Kidney (tissue), 14 donors: ENCODE results near the gene MYO10. TPM values are rescaled to one million over a fixed set of nuclear protein-coding genes. Genes with fewer than 3 reads are reported as not detected.

Source experiments
- DNase-seq, 5 donors: peaks; one replicate each; pipeline ENCODE4 v3.0.0-alpha.2; 2013 to 2020
- FAIRE-seq: peaks from 2 replicates; lab custom pipeline; 2012; peaks lifted over from hg19 to GRCh38; lab: Jason Lieb, UNC
- H3K27ac ChIP-seq, 2 donors: one replicate each; pipeline ENCODE4 v1.7.0; 2013; ENCODE audit warnings: low read depth in 2 of 2, low read length in 2 of 2, inconsistent platforms in 1 of 2
- H3K27me3 ChIP-seq: one replicate; pipeline ENCODE4 v1.7.1; 2013; ENCODE audit warnings: low read length, inconsistent platforms; ENCODE audit not compliant: control insufficient read depth, insufficient read depth
- H3K36me3 ChIP-seq, 3 donors: one replicate each; pipeline versions ENCODE4 v1.7.0 to v1.7.1; 2013; ENCODE audit warnings: low read length in 3 of 3, control low read depth in 1 of 3, inconsistent platforms in 1 of 3; ENCODE audit not compliant: insufficient read depth in 3 of 3, control insufficient read depth in 2 of 3
- H3K4me1 ChIP-seq, 3 donors: one replicate each; pipeline versions ENCODE4 v1.7.0 to v1.7.1; 2013; ENCODE audit warnings: low read length in 3 of 3, inconsistent platforms in 1 of 3, low read depth in 1 of 3; ENCODE audit not compliant: control insufficient read depth in 2 of 3, insufficient read depth in 2 of 3
- H3K4me3 ChIP-seq, 3 donors: one replicate each; pipeline versions ENCODE4 v1.7.0 to v1.8.1; 2013; ENCODE audit warnings: low read length in 3 of 3, control low read depth in 1 of 3, inconsistent platforms in 1 of 3
- H3K9ac ChIP-seq, 3 donors: one replicate each; pipeline versions ENCODE4 v1.7.0 to v1.7.1; 2013; ENCODE audit warnings: low read length in 3 of 3, control low read depth in 1 of 3, inconsistent platforms in 1 of 3
- H3K9me3 ChIP-seq, 3 donors: one replicate each; pipeline versions ENCODE4 v1.7.0 to v1.7.1; 2013; ENCODE audit warnings: low read length in 3 of 3, control low read depth in 1 of 3, inconsistent platforms in 1 of 3; ENCODE audit not compliant: control insufficient read depth in 2 of 3, insufficient read depth in 1 of 3
- intact Hi-C: fragments of 100-400 bp; cut with DNase I; formaldehyde crosslinking; loops from one replicate; pipeline ENCODE4 v1.11.1; 2022
- polyA plus RNA-seq: library from polyadenylated mRNA; stranded (reverse); fragments of 350-450 nt; fragmentation: Illumina TruSeq; extraction: RNeasy Lipid Tissue Mini Kit (QIAGEN cat#74804); gene quantifications from one replicate; pipeline ENCODE4 v1.2.3, GENCODE V29; 2014; ENCODE audit warnings: low read depth, low replicate concordance; ENCODE audit not compliant: insufficient read depth
- total RNA-seq: library from RNA; stranded (reverse); fragmentation: NEBNext Ultra II Directional; extraction: Animal tissue kit (Norgen Biotek cat#: 25700); gene quantifications from one replicate; pipeline ENCODE4 v1.2.1, GENCODE V29; 2021
- TF ChIP-seq, protein P1 (sequence below): IDR thresholded peaks from 3 replicates; pipeline ENCODE4 v1.5.1; 2012; ENCODE audit warnings: mild to moderate bottlenecking, moderate library complexity, borderline replicate concordance; ENCODE audit not compliant: insufficient read depth; ENCODE audit errors: extremely low read depth
- donor health status: control.
- donor health status: control.
- donor health status: control.
- donor health status: control.
- donor health status: control.
- donor health status: DM: yes; HTN: yes; CAD: no.
- donor health status: Normal renal cell carcinoma (clear cell type).

MYO10 gene
- total and polyA plus RNA-seq, 2 donors from 2014 or later = 7.6 to 52.4 TPM

DNA sequence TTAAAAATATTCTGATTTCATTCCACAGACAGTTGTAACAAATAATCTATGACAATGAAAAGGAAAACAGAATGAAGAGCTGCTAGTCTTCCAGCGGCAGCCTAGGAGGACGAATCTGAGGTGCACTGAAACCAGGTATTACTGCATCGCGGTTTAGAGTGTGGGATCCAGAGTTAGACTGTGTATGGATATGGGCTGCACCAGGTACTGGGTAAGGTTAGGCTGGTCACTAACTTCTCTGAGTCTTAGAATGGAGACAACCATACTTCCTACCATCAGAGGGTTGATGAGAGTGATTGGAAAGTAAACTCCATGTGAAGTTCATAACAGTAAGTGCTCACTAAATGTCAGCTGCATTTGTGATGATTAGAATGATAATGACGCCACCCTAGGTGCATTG is 158.7 kb downstream of the MYO10 start:
- Histone ChIP-seq H3K36me3 (peaks cover 0 to 7% (median 0%) of the 10 kb centered on the region in 3 donors), H3K9ac (no peak overlapping the region), H3K4me3 (no peak overlapping the region), H3K27ac (no peak overlapping the region), H3K27me3 (no peaks in the 10 kb centered on the region), H3K9me3 (no peaks in the 10 kb centered on the region), H3K4me1 (no peaks in the 10 kb centered on the region)
- FAIRE-seq = no peak
- DNase-seq = no peak
- intact Hi-C loops = no loop called here
- TF ChIP-seq, protein P1, sequence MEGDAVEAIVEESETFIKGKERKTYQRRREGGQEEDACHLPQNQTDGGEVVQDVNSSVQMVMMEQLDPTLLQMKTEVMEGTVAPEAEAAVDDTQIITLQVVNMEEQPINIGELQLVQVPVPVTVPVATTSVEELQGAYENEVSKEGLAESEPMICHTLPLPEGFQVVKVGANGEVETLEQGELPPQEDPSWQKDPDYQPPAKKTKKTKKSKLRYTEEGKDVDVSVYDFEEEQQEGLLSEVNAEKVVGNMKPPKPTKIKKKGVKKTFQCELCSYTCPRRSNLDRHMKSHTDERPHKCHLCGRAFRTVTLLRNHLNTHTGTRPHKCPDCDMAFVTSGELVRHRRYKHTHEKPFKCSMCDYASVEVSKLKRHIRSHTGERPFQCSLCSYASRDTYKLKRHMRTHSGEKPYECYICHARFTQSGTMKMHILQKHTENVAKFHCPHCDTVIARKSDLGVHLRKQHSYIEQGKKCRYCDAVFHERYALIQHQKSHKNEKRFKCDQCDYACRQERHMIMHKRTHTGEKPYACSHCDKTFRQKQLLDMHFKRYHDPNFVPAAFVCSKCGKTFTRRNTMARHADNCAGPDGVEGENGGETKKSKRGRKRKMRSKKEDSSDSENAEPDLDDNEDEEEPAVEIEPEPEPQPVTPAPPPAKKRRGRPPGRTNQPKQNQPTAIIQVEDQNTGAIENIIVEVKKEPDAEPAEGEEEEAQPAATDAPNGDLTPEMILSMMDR = no peak

DNA sequence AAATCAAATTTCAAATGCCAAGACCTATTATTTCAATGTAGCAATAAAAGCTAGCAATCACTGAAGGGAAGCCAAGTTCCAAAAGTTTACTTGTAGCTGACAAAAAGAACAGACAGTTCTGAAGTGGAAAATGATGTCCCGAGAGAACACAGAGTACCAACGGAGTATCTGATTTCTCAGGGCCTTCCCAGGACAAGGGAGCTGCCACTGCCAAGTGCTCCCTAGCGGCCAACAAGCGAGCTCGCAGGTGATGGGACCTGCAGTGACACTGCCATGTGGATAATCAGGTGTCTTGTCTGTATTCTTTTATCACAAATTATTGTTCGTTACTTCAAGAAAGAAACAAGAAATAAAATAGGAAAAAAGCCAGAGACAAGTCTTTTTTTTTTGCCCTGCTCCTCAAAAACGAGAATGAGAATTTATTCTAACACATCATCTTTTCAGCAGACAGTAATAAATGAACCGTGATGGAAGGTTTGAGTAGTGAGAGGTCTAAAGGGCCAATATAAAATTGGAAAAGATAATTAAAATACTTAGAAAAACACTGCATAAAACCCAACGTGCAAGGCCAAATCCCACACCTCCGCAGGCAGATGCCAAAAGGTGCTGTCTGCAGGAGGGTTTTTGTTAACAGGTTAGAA is 159.4 kb downstream of the MYO10 start:
- no peak for FAIRE-seq
- H3K4me3 ChIP-seq = no peak overlapping the region
- H3K27ac ChIP-seq = no peak overlapping the region
- H3K27me3 ChIP-seq = no peaks in the 10 kb centered on the region
- intact Hi-C loops = no loop called here
- DNase-seq = peak in 3 of 5 donors; percentile 40 to 63 (median 54)
- no peaks in the 10 kb centered on the region for H3K4me1 ChIP-seq
- TF ChIP-seq, protein P1 = no peak
- no peaks in the 10 kb centered on the region for H3K9me3 ChIP-seq
- H3K9ac ChIP-seq = no peak overlapping the region
- peaks cover 0 to 1% (median 0%) of the 10 kb centered on the region in 3 donors for H3K36me3 ChIP-seq

GRCh38 chr5:16774806-16775205 is 161.3 kb downstream of the MYO10 start:
- FAIRE-seq = no peak
- Histone ChIP-seq H3K36me3 (peaks cover 0 to 5% (median 0%) of the 10 kb centered on the region in 3 donors), H3K9ac (no peak overlapping the region), H3K4me1 (no peaks in the 10 kb centered on the region), H3K27me3 (no peaks in the 10 kb centered on the region), H3K9me3 (no peaks in the 10 kb centered on the region), H3K4me3 (no peak overlapping the region), H3K27ac (no peak overlapping the region)
- no peak for DNase-seq
- TF ChIP-seq, protein P1 = no peak
- intact Hi-C loops = no loop called here
